Measurements from ENCODE around the gene SAPCD2. TPM values are rescaled to one million over a fixed set of nuclear protein-coding genes. Genes with fewer than 3 reads are reported as not detected.
"Not testable (repeated sequence)": the region's sequence is repeated elsewhere in the genome, so short reads cannot be mapped to it uniquely, and the experiment has no call there.

Gene SAPCD2
- 14.2 TPM for polyA plus RNA-seq (2013, experiment 1 of 2)
- polyA plus RNA-seq (2013, experiment 2 of 2) = 14.5 TPM

DNA sequence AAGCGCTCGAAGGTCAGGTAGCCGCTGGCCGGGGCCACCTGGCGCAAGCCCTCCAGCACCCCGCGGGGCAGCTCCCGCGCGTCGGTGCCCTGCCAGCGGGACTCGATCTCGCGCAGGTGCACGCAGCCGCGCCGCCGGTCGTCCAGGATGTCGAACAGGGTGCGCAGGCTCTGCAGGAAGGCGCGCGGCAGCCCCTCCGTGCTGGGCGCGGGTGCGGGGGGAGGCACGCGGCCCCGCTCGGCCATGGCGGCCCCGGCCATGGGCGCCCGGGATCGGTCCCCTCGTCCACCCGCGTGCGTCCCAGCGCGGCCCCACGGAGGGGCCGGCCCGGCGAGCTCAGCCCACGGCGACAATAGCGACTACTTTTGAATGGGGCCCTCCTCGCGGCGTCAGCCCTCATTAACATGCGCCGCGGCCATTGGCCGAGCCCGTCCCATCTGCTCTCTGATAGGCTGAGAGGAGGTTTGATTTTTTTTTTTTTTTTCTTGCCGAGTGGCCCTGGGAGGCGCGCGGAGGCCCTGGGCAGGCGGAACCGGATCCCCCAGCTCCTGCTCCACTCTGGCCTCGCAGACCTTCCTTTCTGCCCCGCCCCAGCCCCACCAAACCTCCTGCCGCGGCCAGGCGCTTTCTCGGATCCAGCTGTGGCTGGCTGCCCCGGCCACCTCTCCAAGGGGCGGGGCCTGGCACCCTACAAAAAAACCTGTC is at the start of gene SAPCD2:
SAPCD2 (minus strand) TSS at position 357 of the 705 bp plus-strand sequence; CDS start at position 260, 97 bp downstream.
- WGBS (ENCODE audit: extremely low coverage, insufficient coverage, low lambda C conversion rate) = no CpG with 5 or more reads among the region's 74 CpGs
- H3K9ac ChIP-seq (ENCODE audit: low read length) = peak within 1 kb of the TSS; percentile 65
- no peaks in the 10 kb centered on the region for H3K36me3 ChIP-seq (ENCODE audit: control insufficient read depth, insufficient read depth, low read length)
- no peaks in the 10 kb centered on the region for H3K79me2 ChIP-seq (ENCODE audit: control insufficient read depth, insufficient read depth, low read length)
- peak within 1 kb of the TSS; percentile 54 for H3K4me2 ChIP-seq (ENCODE audit: low read length)
- peaks cover 2% of the 10 kb centered on the region for H3K79me1 ChIP-seq (ENCODE audit: low read length)
- peak within 1 kb of the TSS; percentile 82 for H3K56ac ChIP-seq (ENCODE audit: low read length)
- H3K27me3 ChIP-seq (ENCODE audit: insufficient read depth, low read length, poor library complexity) = no peaks in the 10 kb centered on the region
- peak; percentile 94 for DNase-seq
- no peak within 1 kb of the TSS for H2BK5ac ChIP-seq (ENCODE audit: low read length)
- H3K23ac ChIP-seq (ENCODE audit: low read length) = no peak within 1 kb of the TSS
- H3K18ac ChIP-seq (ENCODE audit: low read length) = peak within 1 kb of the TSS; percentile 22
- peak within 1 kb of the TSS; percentile 41 for H4K8ac ChIP-seq (ENCODE audit: low read depth, low read length)
- no peak within 1 kb of the TSS for H2AK5ac ChIP-seq (ENCODE audit: low read length)
- H4K5ac ChIP-seq (ENCODE audit: low read length) = no peak within 1 kb of the TSS
- no peak within 1 kb of the TSS for H3K4ac ChIP-seq (ENCODE audit: low read depth, low read length)
- H3K27ac ChIP-seq (ENCODE audit: low read depth, low read length) = no peak within 1 kb of the TSS
- no peak within 1 kb of the TSS for H2BK120ac ChIP-seq (ENCODE audit: low read depth, low read length)
- peak within 1 kb of the TSS; percentile 22 for H3K4me3 ChIP-seq (ENCODE audit: low read length)
- no peak within 1 kb of the TSS for H2BK15ac ChIP-seq (replicated peaks; ENCODE audit: low read depth)
- H3K4me1 ChIP-seq (ENCODE audit: control insufficient read depth, low read depth, low read length) = no peaks in the 10 kb centered on the region

DNA sequence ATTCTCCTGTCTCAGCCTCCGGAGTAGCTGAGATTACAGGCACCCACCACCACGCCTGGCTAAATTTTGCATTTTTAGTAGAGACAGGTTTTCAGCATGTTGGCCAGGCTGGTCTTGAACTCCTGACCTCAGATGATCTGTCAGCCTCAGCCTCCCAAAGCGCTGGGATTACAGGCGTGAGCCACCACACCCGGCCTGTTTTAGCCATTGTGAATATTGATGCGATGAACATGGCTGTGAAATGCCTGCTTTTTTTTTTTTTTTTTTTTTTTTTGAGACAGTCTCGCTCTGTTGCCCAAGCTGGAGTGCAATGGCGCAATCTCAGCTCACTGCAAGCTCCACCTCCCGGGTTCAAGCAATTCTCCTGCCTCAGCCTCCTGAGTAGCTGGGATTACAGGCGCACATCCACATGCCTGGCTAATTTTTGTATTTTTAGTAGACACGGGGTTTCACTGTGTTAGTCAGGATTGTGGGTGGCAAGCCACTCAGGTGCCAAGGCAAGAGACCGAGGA is 47.8 kb upstream of the SAPCD2 start:
- not testable (repeated sequence) for H3K4ac ChIP-seq (ENCODE audit: low read depth, low read length); H3K27ac ChIP-seq (ENCODE audit: low read depth, low read length); H4K8ac ChIP-seq (ENCODE audit: low read depth, low read length); H3K4me3 ChIP-seq (ENCODE audit: low read length); H3K4me1 ChIP-seq (ENCODE audit: control insufficient read depth, low read depth, low read length); H3K56ac ChIP-seq (ENCODE audit: low read length); H2BK15ac ChIP-seq (replicated peaks; ENCODE audit: low read depth); H3K18ac ChIP-seq (ENCODE audit: low read length); DNase-seq; H3K23ac ChIP-seq (ENCODE audit: low read length); H2BK120ac ChIP-seq (ENCODE audit: low read depth, low read length); H2BK5ac ChIP-seq (ENCODE audit: low read length); H3K4me2 ChIP-seq (ENCODE audit: low read length); H2AK5ac ChIP-seq (ENCODE audit: low read length); H3K9ac ChIP-seq (ENCODE audit: low read length); H3K36me3 ChIP-seq (ENCODE audit: control insufficient read depth, insufficient read depth, low read length); H3K79me1 ChIP-seq (ENCODE audit: low read length); H4K5ac ChIP-seq (ENCODE audit: low read length); H3K79me2 ChIP-seq (ENCODE audit: control insufficient read depth, insufficient read depth, low read length)
- H3K27me3 ChIP-seq (ENCODE audit: insufficient read depth, low read length, poor library complexity) = peaks cover 15% of the 10 kb centered on the region
- no CpG with 5 or more reads among the region's 12 CpGs for WGBS (ENCODE audit: extremely low coverage, insufficient coverage, low lambda C conversion rate)

GRCh38 chr9:137117269-137117731 is 46.9 kb upstream of the SAPCD2 start:
- Histone ChIP-seq H3K4ac (ENCODE audit: low read depth, low read length) (no peak overlapping the region), H3K4me3 (ENCODE audit: low read length) (no peak overlapping the region)
- DNase-seq = no peak

GRCh38 chr9:137116728-137117127 is 46.4 kb upstream of the SAPCD2 start:
- H3K27ac ChIP-seq (ENCODE audit: low read depth, low read length) = no peak overlapping the region
- WGBS (ENCODE audit: extremely low coverage, insufficient coverage, low lambda C conversion rate) = no CpG with 5 or more reads among the region's 17 CpGs

More at GRCh38 chr9:137117269-137117731, 46.9 kb upstream of the SAPCD2 start:
- no peak overlapping the region for H3K56ac ChIP-seq (ENCODE audit: low read length)
- no peaks in the 10 kb centered on the region for H3K36me3 ChIP-seq (ENCODE audit: control insufficient read depth, insufficient read depth, low read length)
- H3K18ac ChIP-seq (ENCODE audit: low read length) = no peak overlapping the region
- no CpG with 5 or more reads among the region's 15 CpGs for WGBS (ENCODE audit: extremely low coverage, insufficient coverage, low lambda C conversion rate)
- H3K79me1 ChIP-seq (ENCODE audit: low read length) = no peaks in the 10 kb centered on the region
- H3K79me2 ChIP-seq (ENCODE audit: control insufficient read depth, insufficient read depth, low read length) = no peaks in the 10 kb centered on the region
- no peak overlapping the region for H3K27ac ChIP-seq (ENCODE audit: low read depth, low read length)
- no peak overlapping the region for H2AK5ac ChIP-seq (ENCODE audit: low read length)
- no peak overlapping the region for H4K8ac ChIP-seq (ENCODE audit: low read depth, low read length)
- no peak overlapping the region for H3K23ac ChIP-seq (ENCODE audit: low read length)
- H2BK120ac ChIP-seq (ENCODE audit: low read depth, low read length) = no peak overlapping the region
- H3K4me1 ChIP-seq (ENCODE audit: control insufficient read depth, low read depth, low read length) = no peaks in the 10 kb centered on the region
- peaks cover 15% of the 10 kb centered on the region for H3K27me3 ChIP-seq (ENCODE audit: insufficient read depth, low read length, poor library complexity)
- H3K9ac ChIP-seq (ENCODE audit: low read length) = no peak overlapping the region
- no peak overlapping the region for H4K5ac ChIP-seq (ENCODE audit: low read length)
- H3K4me2 ChIP-seq (ENCODE audit: low read length) = no peak overlapping the region
- no peak overlapping the region for H2BK5ac ChIP-seq (ENCODE audit: low read length)
- H2BK15ac ChIP-seq (replicated peaks; ENCODE audit: low read depth) = no peak overlapping the region

GRCh38 chr9:137116027-137116507 is 45.7 kb upstream of the SAPCD2 start:
- H3K27me3 ChIP-seq (ENCODE audit: insufficient read depth, low read length, poor library complexity) = peaks cover 15% of the 10 kb centered on the region
- no peak overlapping the region for H2BK120ac ChIP-seq (ENCODE audit: low read depth, low read length)
- no peak overlapping the region for H3K56ac ChIP-seq (ENCODE audit: low read length)
- no peaks in the 10 kb centered on the region for H3K36me3 ChIP-seq (ENCODE audit: control insufficient read depth, insufficient read depth, low read length)
- H2BK5ac ChIP-seq (ENCODE audit: low read length) = no peak overlapping the region
- DNase-seq = no peak
- H3K18ac ChIP-seq (ENCODE audit: low read length) = no peak overlapping the region
- no peak overlapping the region for H3K23ac ChIP-seq (ENCODE audit: low read length)
- H3K27ac ChIP-seq (ENCODE audit: low read depth, low read length) = no peak overlapping the region
- no CpG with 5 or more reads among the region's 6 CpGs for WGBS (ENCODE audit: extremely low coverage, insufficient coverage, low lambda C conversion rate)
- H3K4me2 ChIP-seq (ENCODE audit: low read length) = no peak overlapping the region
- no peak overlapping the region for H3K9ac ChIP-seq (ENCODE audit: low read length)
- H3K79me1 ChIP-seq (ENCODE audit: low read length) = no peaks in the 10 kb centered on the region
- H4K8ac ChIP-seq (ENCODE audit: low read depth, low read length) = no peak overlapping the region
- no peaks in the 10 kb centered on the region for H3K79me2 ChIP-seq (ENCODE audit: control insufficient read depth, insufficient read depth, low read length)
- no peak overlapping the region for H2BK15ac ChIP-seq (replicated peaks; ENCODE audit: low read depth)
- H4K5ac ChIP-seq (ENCODE audit: low read length) = no peak overlapping the region
- no peak overlapping the region for H3K4me3 ChIP-seq (ENCODE audit: low read length)
- H2AK5ac ChIP-seq (ENCODE audit: low read length) = no peak overlapping the region
- no peaks in the 10 kb centered on the region for H3K4me1 ChIP-seq (ENCODE audit: control insufficient read depth, low read depth, low read length)
- no peak overlapping the region for H3K4ac ChIP-seq (ENCODE audit: low read depth, low read length)

More at GRCh38 chr9:137116728-137117127, 46.4 kb upstream of the SAPCD2 start:
- no peak overlapping the region for H4K5ac ChIP-seq (ENCODE audit: low read length)
- H3K4ac ChIP-seq (ENCODE audit: low read depth, low read length) = no peak overlapping the region
- no peak overlapping the region for H3K23ac ChIP-seq (ENCODE audit: low read length)
- no peaks in the 10 kb centered on the region for H3K4me1 ChIP-seq (ENCODE audit: control insufficient read depth, low read depth, low read length)
- H3K79me1 ChIP-seq (ENCODE audit: low read length) = no peaks in the 10 kb centered on the region
- no peak overlapping the region for H3K4me2 ChIP-seq (ENCODE audit: low read length)
- H3K4me3 ChIP-seq (ENCODE audit: low read length) = no peak overlapping the region
- H3K18ac ChIP-seq (ENCODE audit: low read length) = no peak overlapping the region
- no peak overlapping the region for H2BK5ac ChIP-seq (ENCODE audit: low read length)
- H3K56ac ChIP-seq (ENCODE audit: low read length) = no peak overlapping the region
- H4K8ac ChIP-seq (ENCODE audit: low read depth, low read length) = no peak overlapping the region
- H2BK120ac ChIP-seq (ENCODE audit: low read depth, low read length) = no peak overlapping the region
- peaks cover 15% of the 10 kb centered on the region for H3K27me3 ChIP-seq (ENCODE audit: insufficient read depth, low read length, poor library complexity)
- H2AK5ac ChIP-seq (ENCODE audit: low read length) = no peak overlapping the region
- H2BK15ac ChIP-seq (replicated peaks; ENCODE audit: low read depth) = no peak overlapping the region
- DNase-seq = no peak
- H3K79me2 ChIP-seq (ENCODE audit: control insufficient read depth, insufficient read depth, low read length) = no peaks in the 10 kb centered on the region
- no peak overlapping the region for H3K9ac ChIP-seq (ENCODE audit: low read length)
- H3K36me3 ChIP-seq (ENCODE audit: control insufficient read depth, insufficient read depth, low read length) = no peaks in the 10 kb centered on the region

Data from mesendoderm (in vitro differentiated cells).